Measurements from ENCODE around the gene HERPUD1. TPM values are rescaled to one million over a fixed set of nuclear protein-coding genes. Genes with fewer than 3 reads are reported as not detected.

Gene HERPUD1
- total and polyA plus RNA-seq, 3 experiments from 2014 or later, result 107 to 176 (median 162) TPM

- no peak overlapping the region for H3K4me3 Mint-ChIP-seq
- H3K27me3 ChIP-seq (ENCODE audit: insufficient read depth, low read length, poor library complexity, severe bottlenecking), result no peaks in the 10 kb centered on the region
- H3K4me1 Mint-ChIP-seq, result peaks cover 57 to 79% (median 68%) of the 10 kb centered on the region in 3 donors
- no peak overlapping the region for H3K27ac Mint-ChIP-seq
- peaks cover 30% of the 10 kb centered on the region for H3K4me1 ChIP-seq (ENCODE audit: insufficient read depth, low read length)
- CTCF ChIA-PET, result interaction anchor here (1.2 to 8.2 kb wide), 4 partner anchors 13 to 62 kb away, joined by 3 to 69 read pairs (median 6); no protein-coding TSS in a partner anchor
- no peaks in the 10 kb centered on the region for H3K9me3 ChIP-seq (ENCODE audit: low read length)
- no peak overlapping the region for H3K27ac ChIP-seq (ENCODE audit: low read depth, low read length)
- no peaks in the 10 kb centered on the region for H3K27me3 Mint-ChIP-seq
- no peaks in the 10 kb centered on the region for H3K9me3 Mint-ChIP-seq
- no peak for DNase-seq
- H3K36me3 ChIP-seq (ENCODE audit: insufficient read depth, low read length), result no peaks in the 10 kb centered on the region
- H3K36me3 Mint-ChIP-seq, result peaks cover 0 to 18% (median 5%) of the 10 kb centered on the region in 3 donors
- POLR2A ChIA-PET, result interaction anchor here (0.8 kb wide), 1 partner anchor 22 kb away, joined by 3 read pairs; no protein-coding TSS in a partner anchor
- H3K4me3 ChIP-seq (ENCODE audit: low read length), result no peak overlapping the region
Observed at GRCh38 chr16:56977823-56978430, 46.0 kb downstream of the HERPUD1 start.

- Histone ChIP-seq H3K36me3 (ENCODE audit: insufficient read depth, low read length) (peaks cover 11% of the 10 kb centered on the region), H3K4me1 (ENCODE audit: insufficient read depth, low read length) (peaks cover 30% of the 10 kb centered on the region), H3K9me3 (ENCODE audit: low read length) (no peaks in the 10 kb centered on the region), H3K27ac (ENCODE audit: low read depth, low read length) (no peak overlapping the region), H3K27me3 (ENCODE audit: insufficient read depth, low read length, poor library complexity, severe bottlenecking) (no peaks in the 10 kb centered on the region), H3K4me3 (ENCODE audit: low read length) (no peak overlapping the region)
- ChIA-PET POLR2A (interaction anchor here (1.9 kb wide), 1 partner anchor 9 kb away, joined by 7 read pairs; the partner anchor contains the start of gene NLRC5), CTCF (interaction anchor here (0.7 to 1.4 kb wide), 2 partner anchors 9 to 104 kb away, joined by 3 to 4 read pairs; partner anchors contain the start of gene NLRC5)
- Mint-ChIP-seq H3K36me3 (peaks cover 0 to 31% (median 9%) of the 10 kb centered on the region in 3 donors), H3K4me3 (no peak overlapping the region), H3K9me3 (no peaks in the 10 kb centered on the region), H3K27me3 (no peaks in the 10 kb centered on the region), H3K4me1 (peaks cover 52 to 76% (median 64%) of the 10 kb centered on the region in 3 donors), H3K27ac (peak overlapping the region in 4 of 8 donors; percentile 5 to 64 (median 48))
- no peak for DNase-seq
Observed at GRCh38 chr16:56980201-56980535, 48.2 kb downstream of the HERPUD1 start.

GRCh38 chr16:56980792-56981724 lies 49.1 kb downstream of the HERPUD1 start:
- Mint-ChIP-seq H3K4me3 (peak overlapping the region in 1 of 7 donors; percentile 6), H3K36me3 (peaks cover 0 to 31% (median 10%) of the 10 kb centered on the region in 3 donors), H3K27me3 (no peaks in the 10 kb centered on the region), H3K9me3 (no peaks in the 10 kb centered on the region), H3K4me1 (peaks cover 52 to 76% (median 64%) of the 10 kb centered on the region in 3 donors), H3K27ac (peak overlapping the region; percentile 21 to 97 (median 78))
- H3K9me3 ChIP-seq (ENCODE audit: low read length), result no peaks in the 10 kb centered on the region
- no peak for DNase-seq
- H3K4me3 ChIP-seq (ENCODE audit: low read length), result no peak overlapping the region
- ChIA-PET POLR2A (interaction anchor here (1.9 kb wide), 1 partner anchor 8 kb away, joined by 7 read pairs; the partner anchor contains the start of gene NLRC5), CTCF (interaction anchor here (0.7 to 8.9 kb wide), 3 partner anchors 8 to 103 kb away, joined by 3 to 80 read pairs (median 4); partner anchors contain the start of gene NLRC5)
- H3K27me3 ChIP-seq (ENCODE audit: insufficient read depth, low read length, poor library complexity, severe bottlenecking), result no peaks in the 10 kb centered on the region
- H3K36me3 ChIP-seq (ENCODE audit: insufficient read depth, low read length), result peaks cover 11% of the 10 kb centered on the region
- no peak overlapping the region for H3K27ac ChIP-seq (ENCODE audit: low read depth, low read length)
- peaks cover 39% of the 10 kb centered on the region for H3K4me1 ChIP-seq (ENCODE audit: insufficient read depth, low read length)

GRCh38 chr16:56981729-56982271 lies 49.9 kb downstream of the HERPUD1 start:
- Histone ChIP-seq H3K27ac (ENCODE audit: low read depth, low read length) (no peak overlapping the region), H3K36me3 (ENCODE audit: insufficient read depth, low read length) (peaks cover 11% of the 10 kb centered on the region), H3K27me3 (ENCODE audit: insufficient read depth, low read length, poor library complexity, severe bottlenecking) (no peaks in the 10 kb centered on the region), H3K4me1 (ENCODE audit: insufficient read depth, low read length) (peaks cover 46% of the 10 kb centered on the region), H3K4me3 (ENCODE audit: low read length) (no peak overlapping the region), H3K9me3 (ENCODE audit: low read length) (no peaks in the 10 kb centered on the region)
- Mint-ChIP-seq H3K27me3 (no peaks in the 10 kb centered on the region), H3K27ac (peak overlapping the region in 7 of 8 donors; percentile 21 to 97 (median 82)), H3K36me3 (peaks cover 0 to 31% (median 10%) of the 10 kb centered on the region in 3 donors), H3K4me3 (no peak overlapping the region), H3K9me3 (no peaks in the 10 kb centered on the region), H3K4me1 (peaks cover 56 to 78% (median 64%) of the 10 kb centered on the region in 3 donors)
- POLR2A ChIA-PET, result no interaction called here
- DNase-seq, result peak in 1 of 5 donors; percentile 35
- CTCF ChIA-PET, result interaction anchor here (1.1 to 8.9 kb wide), 3 partner anchors 8 to 17 kb away, joined by 3 to 80 read pairs (median 3); no protein-coding TSS in a partner anchor

GRCh38 chr16:56982695-56983094 lies 50.8 kb downstream of the HERPUD1 start:
- ChIA-PET CTCF (interaction anchor here (0.9 to 8.9 kb wide), 7 partner anchors 9 to 59 kb away, joined by 3 to 80 read pairs (median 3); no protein-coding TSS in a partner anchor), POLR2A (no interaction called here)
- Mint-ChIP-seq H3K27me3 (no peaks in the 10 kb centered on the region), H3K27ac (peak overlapping the region; percentile 1 to 86 (median 47)), H3K36me3 (peaks cover 0 to 35% (median 10%) of the 10 kb centered on the region in 3 donors), H3K4me1 (peaks cover 61 to 82% (median 73%) of the 10 kb centered on the region in 3 donors), H3K4me3 (peak overlapping the region in 3 of 7 donors; percentile 14 to 41 (median 34)), H3K9me3 (no peaks in the 10 kb centered on the region)
- Histone ChIP-seq H3K27ac (ENCODE audit: low read depth, low read length) (no peak overlapping the region), H3K4me1 (ENCODE audit: insufficient read depth, low read length) (peaks cover 54% of the 10 kb centered on the region), H3K36me3 (ENCODE audit: insufficient read depth, low read length) (peaks cover 11% of the 10 kb centered on the region), H3K4me3 (ENCODE audit: low read length) (no peak overlapping the region), H3K27me3 (ENCODE audit: insufficient read depth, low read length, poor library complexity, severe bottlenecking) (no peaks in the 10 kb centered on the region), H3K9me3 (ENCODE audit: low read length) (no peaks in the 10 kb centered on the region)
- no peak for DNase-seq

GRCh38 chr16:56983211-56983751 lies 51.3 kb downstream of the HERPUD1 start:
- Histone ChIP-seq H3K9me3 (ENCODE audit: low read length) (no peaks in the 10 kb centered on the region), H3K27ac (ENCODE audit: low read depth, low read length) (no peak overlapping the region), H3K36me3 (ENCODE audit: insufficient read depth, low read length) (peaks cover 11% of the 10 kb centered on the region), H3K4me3 (ENCODE audit: low read length) (no peak overlapping the region), H3K4me1 (ENCODE audit: insufficient read depth, low read length) (peaks cover 59% of the 10 kb centered on the region), H3K27me3 (ENCODE audit: insufficient read depth, low read length, poor library complexity, severe bottlenecking) (no peaks in the 10 kb centered on the region)
- Mint-ChIP-seq H3K36me3 (peaks cover 0 to 39% (median 13%) of the 10 kb centered on the region in 3 donors), H3K27ac (peak overlapping the region in 5 of 8 donors; percentile 1 to 70 (median 35)), H3K4me1 (peaks cover 67 to 88% (median 79%) of the 10 kb centered on the region in 3 donors), H3K4me3 (peak overlapping the region in 1 of 7 donors; percentile 34), H3K9me3 (no peaks in the 10 kb centered on the region), H3K27me3 (no peaks in the 10 kb centered on the region)
- ChIA-PET POLR2A (no interaction called here), CTCF (interaction anchor here (0.9 to 8.9 kb wide), 7 partner anchors 10 to 59 kb away, joined by 3 to 80 read pairs (median 3); no protein-coding TSS in a partner anchor)
- peak in 1 of 5 donors; percentile 31 for DNase-seq

- H3K9me3 Mint-ChIP-seq, result no peaks in the 10 kb centered on the region
- peaks cover 0 to 48% (median 13%) of the 10 kb centered on the region in 3 donors for H3K36me3 Mint-ChIP-seq
- no peaks in the 10 kb centered on the region for H3K27me3 Mint-ChIP-seq
- H3K4me3 Mint-ChIP-seq, result peak overlapping the region in 6 of 7 donors; percentile 1 to 78 (median 38)
- Histone ChIP-seq H3K4me3 (ENCODE audit: low read length) (no peak overlapping the region), H3K27me3 (ENCODE audit: insufficient read depth, low read length, poor library complexity, severe bottlenecking) (no peaks in the 10 kb centered on the region), H3K4me1 (ENCODE audit: insufficient read depth, low read length) (peaks cover 64% of the 10 kb centered on the region), H3K27ac (ENCODE audit: low read depth, low read length) (no peak overlapping the region), H3K36me3 (ENCODE audit: insufficient read depth, low read length) (peaks cover 11% of the 10 kb centered on the region), H3K9me3 (ENCODE audit: low read length) (no peaks in the 10 kb centered on the region)
- no peak for DNase-seq
- CTCF ChIA-PET, result interaction anchor here (0.8 to 8.9 kb wide), 3 partner anchors 20 to 109 kb away, joined by 3 to 80 read pairs (median 3); no protein-coding TSS in a partner anchor
- POLR2A ChIA-PET, result interaction anchor here (0.5 kb wide), 1 partner anchor 146 kb away, joined by 8 read pairs; no protein-coding TSS in a partner anchor
- peaks cover 73 to 94% (median 81%) of the 10 kb centered on the region in 3 donors for H3K4me1 Mint-ChIP-seq
- H3K27ac Mint-ChIP-seq, result peak overlapping the region; percentile 42 to 98 (median 84)
Observed at GRCh38 chr16:56984639-56985038, 52.7 kb downstream of the HERPUD1 start.
